Retina (tissue), 1 donor: ENCODE results near the gene LGALS12.
"Not testable (repeated sequence)": the region's sequence is repeated elsewhere in the genome, so short reads cannot be mapped to it uniquely, and the experiment has no call there.

Experiments used
- DNase-seq: peaks from one replicate; pipeline ENCODE4 v3.0.0-alpha.2; 2016

LGALS12 gene

GRCh38 chr11:63534076-63534475 is 28.2 kb downstream of the LGALS12 start:
- no peak for DNase-seq

GRCh38 chr11:63534895-63535461 is 29.1 kb downstream of the LGALS12 start:
- no peak for DNase-seq

GRCh38 chr11:63535734-63536133 is 29.9 kb downstream of the LGALS12 start:
- DNase-seq, result no peak

- DNase-seq, result no peak
Observed at GRCh38 chr11:63536669-63537292, 30.9 kb downstream of the LGALS12 start, which contains the start of gene PLAAT4. Gene PLAAT4 (plus strand): TSS chr11:63536808. CDS start chr11:63536869, 61 bp downstream.

GRCh38 chr11:63537293-63538101 is 31.6 kb downstream of the LGALS12 start:
- peak; percentile 55 for DNase-seq

GRCh38 chr11:63542506-63542905 is 36.6 kb downstream of the LGALS12 start:
- not testable (repeated sequence) for DNase-seq

- no peak for DNase-seq
Observed at GRCh38 chr11:63543711-63544110, 37.8 kb downstream of the LGALS12 start.

- DNase-seq, result no peak
Observed at GRCh38 chr11:63547061-63547460, 41.2 kb downstream of the LGALS12 start.

- DNase-seq, result no peak
Observed at GRCh38 chr11:63548178-63548577, 42.3 kb downstream of the LGALS12 start.

GRCh38 chr11:63549411-63549810 is 43.5 kb downstream of the LGALS12 start:
- no peak for DNase-seq

GRCh38 chr11:63550156-63550700 is 44.3 kb downstream of the LGALS12 start:
- DNase-seq, result not testable (repeated sequence)

GRCh38 chr11:63551091-63551888 is 45.4 kb downstream of the LGALS12 start:
- DNase-seq, result no peak

GRCh38 chr11:63551889-63552266 is 46.0 kb downstream of the LGALS12 start:
- DNase-seq, result no peak

- DNase-seq, result no peak
Observed at GRCh38 chr11:63552921-63553320, 47.0 kb downstream of the LGALS12 start.

- DNase-seq, result no peak
Observed at GRCh38 chr11:63553759-63554158, 47.9 kb downstream of the LGALS12 start.

GRCh38 chr11:63554877-63555223 is 49.0 kb downstream of the LGALS12 start:
- no peak for DNase-seq

- no peak for DNase-seq
Observed at GRCh38 chr11:63556404-63557013, 50.6 kb downstream of the LGALS12 start.

- DNase-seq, result no peak
Observed at GRCh38 chr11:63557570-63557969, 51.7 kb downstream of the LGALS12 start.

GRCh38 chr11:63558459-63559157 is 52.7 kb downstream of the LGALS12 start:
- DNase-seq, result no peak

- DNase-seq, result no peak
Observed at GRCh38 chr11:63560506-63561180, 54.8 kb downstream of the LGALS12 start.
